HG03064 (cell line): ENCODE data around the gene INPP5E.
A peak's percentile ranks its signal among the peaks of the same experiment; 100 is the strongest.

Experiments
- ATAC-seq: cut with Tn5 transposase; IDR thresholded peaks from one replicate; pipeline ENCODE4 v1.9.1; 2021; ENCODE audit warnings: low read depth; ENCODE audit not compliant: unreplicated experiment

INPP5E gene

GRCh38 chr9:136439481-136440408, at the start of gene INPP5E:
INPP5E (minus strand) TSS chr9:136439845; CDS start chr9:136439419, 426 bp downstream.
- ATAC-seq, result no peak

- ATAC-seq, result no peak
These were observed 48.9 kb upstream of the INPP5E start for GRCh38 chr9:136488247-136489214.

GRCh38 chr9:136487672-136488071, 48.0 kb upstream of the INPP5E start:
- ATAC-seq, result no peak

GRCh38 chr9:136486823-136487620, 47.4 kb upstream of the INPP5E start:
- no peak for ATAC-seq

GRCh38 chr9:136486131-136486530, 46.5 kb upstream of the INPP5E start:
- ATAC-seq, result no peak

GRCh38 chr9:136485049-136486045, 45.7 kb upstream of the INPP5E start:
- no peak for ATAC-seq

GRCh38 chr9:136484153-136485048, 44.8 kb upstream of the INPP5E start:
- no peak for ATAC-seq

GRCh38 chr9:136483589-136484152, 44.0 kb upstream of the INPP5E start:
- ATAC-seq, result peak; percentile 47

- peak; percentile 47 for ATAC-seq
These were observed 43.3 kb upstream of the INPP5E start, which contains the start of gene SEC16A for GRCh38 chr9:136482793-136483588. SEC16A (minus strand) TSS chr9:136483040; CDS start chr9:136477615, 5,425 bp downstream.

GRCh38 chr9:136482046-136482792, 42.6 kb upstream of the INPP5E start:
- no peak for ATAC-seq

GRCh38 chr9:136481558-136481957, 41.9 kb upstream of the INPP5E start:
- no peak for ATAC-seq

GRCh38 chr9:136476369-136477150, 36.9 kb upstream of the INPP5E start:
- no peak for ATAC-seq

- ATAC-seq, result no peak
These were observed 35.6 kb upstream of the INPP5E start for GRCh38 chr9:136474974-136475865.

- ATAC-seq, result no peak
These were observed 34.5 kb upstream of the INPP5E start for GRCh38 chr9:136474021-136474640.
